DND-41 (cell line): ENCODE results near the gene DTYMK.

ENCODE experiments used
- ATAC-seq: fragments of 200-7000 bp; cut with Tn5 transposase; 3 replicates; pipeline ENCODE4 v1.9.1; 2021; ENCODE audit warnings: low read depth; ENCODE audit not compliant: insufficient read depth
- DNase-seq: peaks from one replicate; pipeline ENCODE4 v3.0.0-alpha.2; 2020
- H2AFZ ChIP-seq: 2 replicates; pipeline ENCODE4 v1.6.0; 2012; ENCODE audit warnings: low read depth, low read length
- H3K27ac ChIP-seq: 2 replicates; pipeline ENCODE4 v1.5.1; 2012; ENCODE audit warnings: low read length, inconsistent platforms
- H3K27me3 ChIP-seq: fragments of 200-600 bp; sonication (generic); 2 replicates; pipeline ENCODE4 v1.6.0; 2012; ENCODE audit warnings: low read length, mild to moderate bottlenecking, inconsistent platforms; ENCODE audit not compliant: insufficient read depth, poor library complexity
- H3K36me3 ChIP-seq: 2 replicates; pipeline ENCODE4 v1.5.1; 2012; ENCODE audit warnings: low read length, inconsistent platforms; ENCODE audit not compliant: insufficient read depth
- H3K4me1 ChIP-seq: 2 replicates; pipeline ENCODE4 v1.5.1; 2012; ENCODE audit warnings: mild to moderate bottlenecking, low read length; ENCODE audit not compliant: insufficient read depth
- H3K4me2 ChIP-seq: 2 replicates; pipeline ENCODE4 v1.6.0; 2012; ENCODE audit warnings: mild to moderate bottlenecking, moderate library complexity, low read length, inconsistent platforms; ENCODE audit not compliant: insufficient read depth
- H3K4me3 ChIP-seq, 2 experiments: fragments of 200-600 bp in 1 of 2; shearing (Covaris generic) in 1 of 2; 2 replicates each; pipeline ENCODE4 v1.5.1; 2012 to 2016; ENCODE audit warnings: inconsistent platforms in 2 of 2, low read length in 2 of 2, mild to moderate bottlenecking in 2 of 2, low read depth in 1 of 2, moderate library complexity in 1 of 2
- H3K79me2 ChIP-seq: 2 replicates; pipeline ENCODE4 v1.6.0; 2012; ENCODE audit warnings: low read length, inconsistent platforms; ENCODE audit not compliant: insufficient read depth
- H3K9ac ChIP-seq: 2 replicates; pipeline ENCODE4 v1.6.0; 2012; ENCODE audit warnings: low read depth, mild to moderate bottlenecking, inconsistent platforms, low read length, moderate library complexity
- H3K9me3 ChIP-seq: 2 replicates; pipeline ENCODE4 v1.5.1; 2012; ENCODE audit warnings: low read length, moderate library complexity, mild to moderate bottlenecking, inconsistent platforms; ENCODE audit not compliant: insufficient read depth, severe bottlenecking
- H4K20me1 ChIP-seq: 2 replicates; pipeline ENCODE4 v1.6.0; 2012; ENCODE audit warnings: low read length; ENCODE audit not compliant: insufficient read depth
- CTCF ChIP-seq: IDR thresholded peaks from 2 replicates; pipeline ENCODE4 v1.5.1; 2012; ENCODE audit warnings: borderline replicate concordance, low read length, moderate library complexity, mild to moderate bottlenecking; ENCODE audit not compliant: poor library complexity, severe bottlenecking; ENCODE audit errors: extremely low read depth
- EZH2 ChIP-seq: IDR thresholded peaks from 3 replicates; pipeline ENCODE4 v1.6.1; 2012; ENCODE audit warnings: borderline replicate concordance, low read depth, mild to moderate bottlenecking, moderate library complexity, low read length, inconsistent platforms; ENCODE audit not compliant: severe bottlenecking

Gene DTYMK

DNA sequence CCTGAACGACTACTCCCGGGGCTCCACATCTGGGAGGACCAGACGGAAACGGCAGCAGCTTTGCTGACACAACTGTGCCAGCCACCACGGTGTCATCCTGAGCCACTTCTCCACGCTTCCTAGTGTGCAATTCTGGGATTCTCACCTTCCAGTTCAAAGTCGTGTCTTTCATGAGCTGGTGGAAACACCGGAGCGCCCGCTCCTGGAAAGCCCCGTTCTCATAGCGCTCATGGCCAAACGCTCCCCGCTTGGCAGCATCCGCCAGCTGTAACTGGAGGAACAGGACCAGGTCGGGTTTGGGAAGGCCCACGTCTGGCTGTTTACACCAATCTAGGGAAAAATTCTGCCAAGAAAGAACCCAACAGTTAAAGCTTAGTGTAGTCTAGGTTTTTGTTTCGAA lies 8.3 kb downstream of the DTYMK start:
- no peak for ATAC-seq
- Histone ChIP-seq H3K4me2 (no peak overlapping the region), H3K27ac (no peak overlapping the region), H3K79me2 (peaks cover 37% of the 10 kb centered on the region), H3K9ac (no peak overlapping the region), H3K4me1 (no peaks in the 10 kb centered on the region; the same call in 1 of the 2 replicates), H3K4me3 (no peak overlapping the region), H4K20me1 (peaks cover 37% of the 10 kb centered on the region), H3K36me3 (peaks cover 92% of the 10 kb centered on the region), H2AFZ (no peak overlapping the region), H3K9me3 (no peaks in the 10 kb centered on the region), H3K27me3 (no peaks in the 10 kb centered on the region)
- TF ChIP-seq EZH2 (no peak), CTCF (no peak)
- no peak for DNase-seq

DNA sequence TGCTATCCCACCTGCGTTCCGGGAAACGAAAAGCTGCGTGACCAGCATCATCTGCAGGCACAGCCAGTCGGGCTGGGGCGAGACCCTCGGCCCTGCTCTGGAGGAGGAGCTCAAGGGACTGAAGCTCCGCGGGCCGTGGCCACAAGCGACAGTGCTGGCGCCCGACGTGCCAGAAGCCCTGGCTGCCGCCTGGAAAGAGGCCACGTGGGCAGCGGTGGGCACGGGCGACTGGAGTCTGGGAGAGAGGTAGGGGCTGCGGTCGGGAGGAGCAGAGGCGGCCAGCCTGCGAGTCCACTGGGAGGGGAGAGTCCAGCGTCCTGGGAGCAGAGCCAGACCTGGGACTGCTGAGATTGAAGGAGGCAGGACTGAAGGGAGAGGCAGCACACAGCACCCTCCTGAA lies 9.2 kb downstream of the DTYMK start:
- no peak for DNase-seq
- no peaks in the 10 kb centered on the region for H3K27me3 ChIP-seq
- no peaks in the 10 kb centered on the region for H3K9me3 ChIP-seq
- H3K4me1 ChIP-seq, result no peaks in the 10 kb centered on the region; the same call in 1 of the 2 replicates
- no peak overlapping the region for H2AFZ ChIP-seq
- no peak overlapping the region for H3K27ac ChIP-seq
- TF ChIP-seq EZH2, result no peak
- TF ChIP-seq CTCF, result no peak
- H3K36me3 ChIP-seq, result peaks cover 91% of the 10 kb centered on the region
- H3K4me2 ChIP-seq, result no peak overlapping the region
- no peak overlapping the region for H3K9ac ChIP-seq
- peaks cover 39% of the 10 kb centered on the region for H4K20me1 ChIP-seq
- H3K4me3 ChIP-seq, result no peak overlapping the region
- H3K79me2 ChIP-seq, result peaks cover 29% of the 10 kb centered on the region
- ATAC-seq, result no peak

DNA sequence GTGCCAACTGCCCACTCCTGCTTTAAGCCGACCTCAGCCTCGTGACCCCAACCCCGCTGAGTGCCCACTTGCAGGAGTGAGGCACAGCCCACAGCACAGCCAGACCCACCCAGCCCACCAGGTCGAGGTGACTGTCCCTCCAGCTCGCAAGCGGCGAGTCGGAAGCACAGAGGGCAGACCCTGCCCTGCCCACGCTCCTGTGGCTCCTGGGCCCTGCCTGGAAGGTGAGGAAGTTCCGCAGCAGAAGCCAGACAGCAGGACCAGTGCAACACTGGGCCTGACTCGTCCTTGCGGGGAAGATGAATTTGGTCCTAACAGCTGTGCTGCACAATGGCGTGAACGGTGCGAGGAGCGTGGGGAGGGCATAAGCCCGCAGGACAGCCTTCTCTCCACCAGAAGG lies 9.9 kb downstream of the DTYMK start:
- Histone ChIP-seq H3K4me3 (no peak overlapping the region), H4K20me1 (peaks cover 35% of the 10 kb centered on the region), H3K27ac (no peak overlapping the region), H2AFZ (no peak overlapping the region), H3K9me3 (no peaks in the 10 kb centered on the region), H3K79me2 (peaks cover 21% of the 10 kb centered on the region), H3K4me2 (no peak overlapping the region), H3K27me3 (no peaks in the 10 kb centered on the region), H3K4me1 (no peaks in the 10 kb centered on the region; the same call in 1 of the 2 replicates), H3K9ac (no peak overlapping the region), H3K36me3 (peaks cover 91% of the 10 kb centered on the region)
- TF ChIP-seq CTCF (no peak), EZH2 (no peak)
- no peak for DNase-seq
- ATAC-seq, result 0 out of 3 replicates have a peak, but pooled peaks have one; percentile 2

DNA sequence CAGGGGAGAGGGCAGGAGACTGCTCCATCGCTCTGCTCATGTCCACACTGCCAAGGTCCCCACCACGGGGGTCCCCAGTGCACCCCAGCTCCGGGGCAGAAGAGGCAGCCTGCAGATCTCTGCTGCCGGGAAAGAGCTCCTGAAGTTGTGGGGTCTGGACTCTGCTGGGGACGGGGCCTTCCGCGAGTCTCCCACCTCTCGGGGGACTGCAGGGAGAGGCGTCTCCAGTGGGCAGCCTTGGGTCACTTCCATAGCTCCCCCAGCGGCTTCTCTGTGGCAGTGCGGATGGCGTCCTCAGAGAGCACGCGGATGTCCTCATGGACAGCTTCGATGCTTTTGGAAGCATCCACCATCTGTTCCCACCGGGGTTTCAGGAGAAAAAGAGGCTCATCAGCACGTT lies 10.7 kb downstream of the DTYMK start:
- H3K79me2 ChIP-seq, result peaks cover 14% of the 10 kb centered on the region; the same call in 1 of the 2 replicates
- no peaks in the 10 kb centered on the region for H3K4me1 ChIP-seq
- DNase-seq, result no peak
- no peak for TF ChIP-seq CTCF
- no peak for TF ChIP-seq EZH2
- no peaks in the 10 kb centered on the region for H3K9me3 ChIP-seq
- no peak overlapping the region for H3K4me2 ChIP-seq
- no peak overlapping the region for H3K9ac ChIP-seq
- H3K27me3 ChIP-seq, result no peaks in the 10 kb centered on the region
- H4K20me1 ChIP-seq, result peaks cover 29% of the 10 kb centered on the region
- H3K36me3 ChIP-seq, result peaks cover 91% of the 10 kb centered on the region
- no peak overlapping the region for H2AFZ ChIP-seq
- ATAC-seq, result no peak
- H3K4me3 ChIP-seq, result no peak overlapping the region
- H3K27ac ChIP-seq, result no peak overlapping the region
